Suprapubic skin (tissue), 4 donors: Measurements from ENCODE around the gene SEC23B.

Experiments
- CTCF ChIP-seq, 2 donors: fragments of 200-600 bp in 1 of 2; fragments of 450-650 bp in 1 of 2; sonication (generic) in 1 of 2; IDR thresholded peaks; one replicate each; pipeline ENCODE4 v1.5.1; 2016 to 2019; ENCODE audit warnings: antibody characterized with exemption in 2 of 2, mild to moderate bottlenecking in 1 of 2, moderate library complexity in 1 of 2
- EP300 ChIP-seq: sonication (generic); formaldehyde crosslinking; IDR thresholded peaks from one replicate; pipeline ENCODE4 v1.6.1; 2017; ENCODE audit warnings: antibody characterized with exemption
- POLR2A ChIP-seq, 2 donors: fragments of 450-650 bp; IDR thresholded peaks; one replicate each; pipeline ENCODE4 v1.6.1; 2017; ENCODE audit warnings: antibody characterized with exemption in 2 of 2, mild to moderate bottlenecking in 2 of 2, moderate library complexity in 2 of 2
- POLR2AphosphoS5 ChIP-seq, 3 donors: sonication (generic); formaldehyde crosslinking; IDR thresholded peaks; one replicate each; pipeline ENCODE4 v1.6.1; 2017; ENCODE audit warnings: antibody characterized with exemption in 3 of 3

- no peak for TF ChIP-seq CTCF (IDR thresholded peaks at IDR 0.05)
- no peak for TF ChIP-seq POLR2A (IDR thresholded peaks at IDR 0.05)
- no peak for TF ChIP-seq POLR2AphosphoS5 (IDR thresholded peaks at IDR 0.05)
- TF ChIP-seq EP300: no peak
Measured at GRCh38 chr20:18578581-18578980, 70.8 kb downstream of the SEC23B start.
